Activated naive CD4-positive, alpha-beta T cell treated with anti-CD3 and anti-CD28 coated beads, Interleukin-2, amount 10 ng/mL, durations not matched to agents 5 hours and 36 hours (primary cell): Measurements from ENCODE around the gene RRP8. TPM values are rescaled to one million over a fixed set of nuclear protein-coding genes. Genes with fewer than 3 reads are reported as not detected.

ENCODE experiments used
- total RNA-seq, 2 experiments: library from RNA; stranded (reverse); gene quantifications; one replicate each; pipeline ENCODE4 v1.2.3, GENCODE V29; 2021

The RRP8 gene
- 10 to 100 TPM; 27.1 to 32.8 TPM for total RNA-seq

DNA sequence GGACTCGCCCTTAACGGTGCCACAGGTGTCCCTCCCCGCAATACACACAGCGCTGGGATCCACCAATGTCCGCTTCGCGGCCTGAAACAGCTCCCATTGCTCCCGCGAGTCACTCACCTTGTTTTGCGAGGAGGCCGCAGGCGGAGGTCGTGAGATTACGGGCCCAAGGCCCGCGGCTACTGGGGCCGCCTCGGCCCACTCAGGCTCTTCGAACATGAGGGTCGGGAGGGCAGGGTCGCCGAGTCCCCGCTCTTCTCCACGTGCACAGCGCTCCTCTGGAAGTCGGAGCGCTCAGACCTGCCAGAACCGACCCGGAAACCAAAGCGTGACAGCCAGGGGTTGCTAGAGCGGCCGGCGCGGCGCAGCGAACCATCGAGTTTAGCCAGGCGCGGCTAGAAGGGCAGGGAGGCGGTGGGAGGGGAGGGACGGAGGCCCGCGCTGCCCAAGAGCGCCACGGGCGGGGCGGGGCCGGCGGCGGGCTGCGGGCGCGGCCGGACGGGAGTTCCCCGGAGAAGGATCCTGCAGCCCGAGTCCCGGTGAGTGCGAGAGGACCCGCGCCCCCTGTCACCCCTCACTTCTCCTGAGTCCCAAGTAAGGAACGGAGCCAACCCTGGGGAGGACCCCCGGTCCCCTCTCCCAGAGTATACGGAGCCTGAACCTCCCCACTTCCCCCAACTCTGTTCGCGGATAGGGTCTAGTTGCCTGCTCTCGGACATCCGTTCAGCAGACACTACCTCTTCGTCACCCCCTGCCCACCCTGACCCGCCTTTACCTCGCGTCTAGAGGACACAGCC, at the start of gene RRP8, which contains the start of gene ILK:
Gene RRP8 (minus strand): TSS at position 330 of the 794 bp plus-strand sequence. CDS start 114 bp downstream, at position 216.
Gene ILK (plus strand): TSS at position 488 of the 794 bp plus-strand sequence. CDS start 498 bp downstream, outside the sequence.

DNA sequence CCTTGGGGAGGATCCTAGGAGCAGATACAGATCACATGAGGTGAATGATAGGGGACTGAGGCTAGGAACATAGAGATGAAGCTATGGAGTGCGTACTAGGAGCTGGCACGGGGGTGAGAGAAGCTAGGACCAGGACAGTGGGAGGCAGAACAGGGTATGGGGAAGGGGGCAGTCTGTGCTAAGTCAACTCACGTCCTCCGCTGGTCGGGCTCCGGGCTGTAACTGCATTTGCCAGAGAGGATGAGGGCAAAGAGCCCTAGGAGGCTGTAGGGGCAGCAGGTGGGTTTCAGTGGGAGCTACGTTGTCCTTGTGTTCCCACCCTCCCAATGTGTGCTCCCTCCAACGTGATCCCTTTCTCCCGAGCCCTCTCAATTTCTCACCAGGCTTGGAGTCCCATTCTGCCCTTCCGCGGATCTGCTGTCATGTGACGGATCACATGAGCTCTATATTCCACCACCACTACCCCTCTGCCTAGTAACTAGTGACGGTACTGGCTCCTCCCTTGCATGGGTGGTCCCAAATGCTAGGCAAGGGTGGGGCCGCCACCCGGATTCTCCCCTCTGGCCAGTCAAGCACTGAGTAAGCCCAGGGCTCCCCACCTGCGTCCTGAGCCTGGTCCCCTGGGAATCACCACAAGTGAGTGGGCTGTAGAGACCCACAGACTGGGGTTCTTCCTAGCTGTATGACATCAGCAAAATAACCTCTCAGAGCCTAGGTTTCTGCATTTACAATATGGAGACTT, 15.8 kb upstream of the RRP8 start, which contains the start of gene TPP1:
Gene TPP1 (minus strand): TSS at position 419 of the 742 bp plus-strand sequence. CDS start 22 bp downstream, at position 397.

DNA sequence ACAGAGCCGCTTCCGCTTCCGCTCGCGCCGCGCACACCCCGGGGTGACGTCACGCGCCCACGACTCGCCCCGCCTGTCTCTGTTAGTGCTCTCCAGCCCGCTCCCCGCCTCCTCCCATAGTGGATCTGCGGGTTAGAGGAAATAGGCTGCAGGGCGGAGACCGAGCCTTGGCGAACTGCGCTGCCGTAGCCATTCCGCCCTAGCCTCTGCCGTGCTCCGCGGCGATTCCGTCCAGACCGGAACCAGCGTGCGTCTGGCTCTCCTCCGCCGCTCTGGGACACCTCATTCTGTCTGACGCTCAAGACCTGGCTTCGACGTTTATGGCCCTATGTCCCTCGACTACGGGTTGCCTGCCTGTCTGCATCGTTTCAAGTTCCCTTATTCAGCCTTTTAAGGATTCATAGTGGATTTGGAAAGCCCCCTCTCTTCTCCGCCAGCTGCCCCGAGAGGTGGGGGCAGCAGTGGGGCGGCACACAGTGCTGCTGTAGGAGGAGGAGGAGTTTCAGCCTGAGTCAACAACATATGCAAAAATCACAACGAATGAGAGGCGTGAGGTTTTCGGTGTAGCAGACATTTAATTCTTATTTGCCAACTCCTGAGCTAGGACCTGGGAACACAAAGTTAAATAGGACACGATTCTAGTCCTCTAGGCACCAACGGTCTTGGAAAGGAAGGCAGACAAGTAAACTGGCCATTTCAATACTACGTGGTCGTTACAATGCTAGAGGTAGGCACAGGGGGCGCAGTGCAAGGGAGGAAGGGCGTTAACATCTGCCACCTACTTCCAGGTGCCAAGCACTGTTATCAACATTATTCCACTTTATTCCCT, 9.0 kb upstream of the RRP8 start, which contains the start of gene TAF10:
Gene TAF10 (minus strand): TSS at position 4 of the 829 bp plus-strand sequence. CDS start 27 bp downstream, outside the sequence.

Other genes starting within 250 kb of the RRP8 start
- 10 to 100 TPM; 50.0 to 50.1 TPM for gene SMPD1, start 213.1 kb downstream of the RRP8 start, total RNA-seq
- 10 to 100 TPM; 63.5 to 66.8 TPM for gene APBB1, start 184.5 kb downstream of the RRP8 start, total RNA-seq
- under 1 TPM in 1 of 2 experiments, not detected in 1; 0.39 TPM for gene HPX, start 162.6 kb downstream of the RRP8 start, total RNA-seq
- 1 to 10 TPM; 7.5 to 9.3 TPM for gene TRIM3, start 129.7 kb downstream of the RRP8 start, total RNA-seq
- 10 to 100 TPM; 40.7 to 42.8 TPM for gene ARFIP2, start 122.3 kb downstream of the RRP8 start, total RNA-seq
- gene TIMM10B, start 122.1 kb downstream of the RRP8 start, total RNA-seq, result 10 to 100 TPM; 40.9 to 42.2 TPM
- 10 to 100 TPM; 18.5 to 21.1 TPM for gene DNHD1, start 106.3 kb downstream of the RRP8 start, total RNA-seq
- gene ILK, start 158 bp upstream of the RRP8 start, total RNA-seq, result 100 to 1,000 TPM; 151 to 155 TPM
- gene TAF10, start 8.6 kb upstream of the RRP8 start, total RNA-seq, result 100 to 1,000 TPM; 143 to 148 TPM
- 100 to 1,000 TPM in 1 of 2 experiments, 10 to 100 TPM in 1; 99.0 to 101 TPM for gene TPP1, start 15.8 kb upstream of the RRP8 start, total RNA-seq
- gene DCHS1, start 52.2 kb upstream of the RRP8 start, total RNA-seq, result under 1 TPM; 0.36 to 0.38 TPM
- gene MRPL17, start 79.7 kb upstream of the RRP8 start, total RNA-seq, result 10 to 100 TPM; 36.1 to 38.8 TPM
- not detected for gene OR2AG2, start 168.4 kb upstream of the RRP8 start, total RNA-seq
- not detected for gene OR2AG1, start 179.4 kb upstream of the RRP8 start, total RNA-seq
- gene OR6A2, start 196.1 kb upstream of the RRP8 start, total RNA-seq, result not detected
- gene OR10A5, start 242.1 kb upstream of the RRP8 start, total RNA-seq, result not detected